ENCODE data around the gene CFAP20DC. TPM values are rescaled to one million over a fixed set of nuclear protein-coding genes. Genes with fewer than 3 reads are reported as not detected.
A peak's percentile ranks its signal among the peaks of the same experiment; 100 is the strongest.
"Not testable (repeated sequence)": the region's sequence is repeated elsewhere in the genome, so short reads cannot be mapped to it uniquely, and the experiment has no call there.

The CFAP20DC gene
- total RNA-seq, 1 donor = 2.2 TPM

DNA sequence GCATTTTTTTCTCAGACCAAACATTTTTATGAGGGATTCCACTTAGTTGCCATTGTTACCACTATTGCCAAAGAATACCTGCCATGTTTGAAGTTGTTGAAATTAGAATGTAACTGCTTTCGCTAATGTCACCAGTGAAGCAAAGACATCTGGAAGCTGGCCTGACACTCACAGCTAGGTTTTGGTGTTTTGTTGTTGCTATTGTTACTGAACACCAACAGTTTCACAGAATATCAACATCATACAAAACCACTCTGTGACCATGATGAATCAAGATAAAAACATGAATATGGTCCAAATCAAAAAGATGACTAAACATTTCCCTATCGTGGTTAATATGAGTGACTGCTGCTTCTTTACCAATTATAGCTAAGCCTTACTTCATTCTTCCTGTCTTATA is 6.9 kb upstream of the CFAP20DC start:
- no peak overlapping the region for H2AFZ ChIP-seq (ENCODE audit: low read length)
- H3K27me3 ChIP-seq (ENCODE audit: insufficient read depth, low read length) = no peaks in the 10 kb centered on the region
- H3K4me3 ChIP-seq (ENCODE audit: insufficient read depth, low read length) = no peak overlapping the region
- peaks cover 3% of the 10 kb centered on the region for H3K4me1 ChIP-seq (ENCODE audit: insufficient read depth, low read length)
- no peaks in the 10 kb centered on the region for H3K79me2 ChIP-seq (ENCODE audit: insufficient read depth, low read length)
- TF ChIP-seq, protein P1, sequence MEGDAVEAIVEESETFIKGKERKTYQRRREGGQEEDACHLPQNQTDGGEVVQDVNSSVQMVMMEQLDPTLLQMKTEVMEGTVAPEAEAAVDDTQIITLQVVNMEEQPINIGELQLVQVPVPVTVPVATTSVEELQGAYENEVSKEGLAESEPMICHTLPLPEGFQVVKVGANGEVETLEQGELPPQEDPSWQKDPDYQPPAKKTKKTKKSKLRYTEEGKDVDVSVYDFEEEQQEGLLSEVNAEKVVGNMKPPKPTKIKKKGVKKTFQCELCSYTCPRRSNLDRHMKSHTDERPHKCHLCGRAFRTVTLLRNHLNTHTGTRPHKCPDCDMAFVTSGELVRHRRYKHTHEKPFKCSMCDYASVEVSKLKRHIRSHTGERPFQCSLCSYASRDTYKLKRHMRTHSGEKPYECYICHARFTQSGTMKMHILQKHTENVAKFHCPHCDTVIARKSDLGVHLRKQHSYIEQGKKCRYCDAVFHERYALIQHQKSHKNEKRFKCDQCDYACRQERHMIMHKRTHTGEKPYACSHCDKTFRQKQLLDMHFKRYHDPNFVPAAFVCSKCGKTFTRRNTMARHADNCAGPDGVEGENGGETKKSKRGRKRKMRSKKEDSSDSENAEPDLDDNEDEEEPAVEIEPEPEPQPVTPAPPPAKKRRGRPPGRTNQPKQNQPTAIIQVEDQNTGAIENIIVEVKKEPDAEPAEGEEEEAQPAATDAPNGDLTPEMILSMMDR (IDR thresholded peaks at IDR 0.05; ENCODE audit: extremely low read depth, low read depth, low read length) = no peak
- peak overlapping the region; percentile 70 for H3K27ac ChIP-seq (ENCODE audit: low read depth, low read length)
- no peaks in the 10 kb centered on the region for H3K36me3 ChIP-seq (ENCODE audit: insufficient read depth, low read length)
- no peaks in the 10 kb centered on the region for H4K20me1 ChIP-seq (ENCODE audit: insufficient read depth, low read length)
- no peaks in the 10 kb centered on the region for H3K9me3 ChIP-seq (ENCODE audit: low read depth, low read length)
- H3K4me2 ChIP-seq (ENCODE audit: insufficient read depth, low read length) = no peak overlapping the region
- DNase-seq (ENCODE audit: insufficient read length, low spot score, missing footprints) = peak; percentile 13

DNA sequence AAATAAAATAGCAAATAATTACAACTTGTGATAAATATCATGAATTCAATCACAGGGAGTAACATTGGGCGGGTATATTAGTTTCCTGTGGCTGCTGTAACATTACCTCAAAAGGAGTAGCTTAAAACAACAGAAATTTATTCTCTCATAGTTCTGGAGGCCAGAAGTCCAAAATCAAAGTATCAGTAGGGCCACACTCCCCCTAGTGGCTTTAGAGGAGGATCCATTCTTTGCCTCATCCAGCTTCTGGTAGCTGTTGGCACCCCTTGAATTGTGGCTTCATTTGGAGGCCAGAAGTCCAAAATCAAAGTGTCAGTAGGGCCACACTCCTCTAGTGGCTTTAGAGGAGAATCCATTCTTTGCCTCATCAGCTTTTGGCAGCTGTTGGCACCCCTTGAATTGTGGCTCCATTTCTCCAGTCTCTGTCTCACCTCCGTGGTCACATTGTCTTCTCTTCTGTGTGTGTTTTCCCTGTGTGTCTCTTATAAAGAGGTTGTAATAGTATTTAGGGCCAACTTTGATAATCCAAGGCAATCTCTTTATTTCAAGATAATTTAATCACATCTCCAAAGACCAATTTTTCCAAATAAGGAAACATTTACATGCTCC is 3.1 kb upstream of the CFAP20DC start:
- Histone ChIP-seq H3K79me2 (ENCODE audit: insufficient read depth, low read length) (no peaks in the 10 kb centered on the region), H2AFZ (ENCODE audit: low read length) (peak overlapping the region; percentile 21), H3K27ac (ENCODE audit: low read depth, low read length) (no peak overlapping the region), H3K27me3 (ENCODE audit: insufficient read depth, low read length) (no peaks in the 10 kb centered on the region), H4K20me1 (ENCODE audit: insufficient read depth, low read length) (no peaks in the 10 kb centered on the region), H3K36me3 (ENCODE audit: insufficient read depth, low read length) (no peaks in the 10 kb centered on the region), H3K4me1 (ENCODE audit: insufficient read depth, low read length) (peaks cover 13% of the 10 kb centered on the region), H3K4me2 (ENCODE audit: insufficient read depth, low read length) (no peak overlapping the region), H3K4me3 (ENCODE audit: insufficient read depth, low read length) (no peak overlapping the region), H3K9me3 (ENCODE audit: low read depth, low read length) (no peaks in the 10 kb centered on the region)
- peak; percentile 71 for DNase-seq (ENCODE audit: insufficient read length, low spot score, missing footprints)
- TF ChIP-seq, protein P1 (IDR thresholded peaks at IDR 0.05; ENCODE audit: extremely low read depth, low read depth, low read length) = peak; percentile 77

DNA sequence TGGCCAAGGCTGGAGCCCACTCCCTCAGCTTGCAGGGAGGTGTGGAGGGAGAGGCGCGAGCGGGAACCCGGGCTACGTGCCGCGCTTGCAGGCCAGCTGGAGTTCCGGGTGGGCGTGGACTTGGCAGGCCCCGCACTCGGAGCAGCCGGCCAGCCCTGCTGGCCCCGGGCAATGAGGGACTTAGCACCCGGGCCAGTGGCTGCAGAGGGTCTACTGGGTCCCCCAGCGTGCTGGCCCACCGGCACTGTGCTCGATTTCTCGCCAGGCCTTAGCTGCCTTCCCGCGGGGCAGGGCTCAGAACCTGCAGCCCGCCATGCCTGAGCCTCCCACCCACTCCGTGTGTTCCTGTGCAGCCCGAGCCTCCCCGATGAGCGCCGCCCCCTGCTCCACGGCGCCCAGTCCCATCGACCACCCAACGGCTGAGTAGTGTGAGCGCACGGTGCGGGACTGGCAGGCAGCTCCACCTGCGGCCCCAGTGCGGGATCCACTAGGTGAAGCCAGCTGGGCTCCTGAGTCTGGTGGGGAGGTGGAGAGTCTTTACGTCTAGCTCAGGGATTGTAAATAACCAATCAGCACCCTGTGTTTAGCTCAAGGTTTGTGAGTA is 1.1 kb upstream of the CFAP20DC start:
- H3K9me3 ChIP-seq (ENCODE audit: low read depth, low read length); H3K36me3 ChIP-seq (ENCODE audit: insufficient read depth, low read length); H4K20me1 ChIP-seq (ENCODE audit: insufficient read depth, low read length); H3K4me3 ChIP-seq (ENCODE audit: insufficient read depth, low read length); H3K79me2 ChIP-seq (ENCODE audit: insufficient read depth, low read length); H3K4me1 ChIP-seq (ENCODE audit: insufficient read depth, low read length); H3K27ac ChIP-seq (ENCODE audit: low read depth, low read length); H3K27me3 ChIP-seq (ENCODE audit: insufficient read depth, low read length); H2AFZ ChIP-seq (ENCODE audit: low read length); DNase-seq (ENCODE audit: insufficient read length, low spot score, missing footprints); H3K4me2 ChIP-seq (ENCODE audit: insufficient read depth, low read length): not testable (repeated sequence)

DNA sequence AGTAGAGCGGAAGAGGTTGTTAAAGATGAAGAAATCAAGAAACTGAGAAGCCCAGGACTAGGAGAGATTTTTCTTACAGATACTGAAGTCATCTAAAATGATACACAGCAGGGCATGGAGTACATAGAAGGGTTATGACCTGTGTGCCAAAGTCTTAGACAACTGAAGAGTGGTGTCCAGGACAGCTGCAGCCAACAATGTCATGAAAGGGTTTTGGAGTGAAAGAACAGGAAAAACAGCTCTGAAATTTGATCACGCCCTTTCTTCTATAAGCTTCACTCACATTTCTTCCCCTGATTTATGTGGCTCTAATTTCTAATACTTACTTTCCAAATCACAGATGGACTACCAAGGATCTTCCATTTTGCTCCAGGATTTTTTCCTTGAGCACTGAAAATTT is 3.0 kb downstream of the CFAP20DC start:
- H3K79me2 ChIP-seq (ENCODE audit: insufficient read depth, low read length) = no peaks in the 10 kb centered on the region
- no peaks in the 10 kb centered on the region for H4K20me1 ChIP-seq (ENCODE audit: insufficient read depth, low read length)
- TF ChIP-seq, protein P1 (IDR thresholded peaks at IDR 0.05; ENCODE audit: extremely low read depth, low read depth, low read length) = no peak
- H3K4me2 ChIP-seq (ENCODE audit: insufficient read depth, low read length) = no peak overlapping the region
- peaks cover 9% of the 10 kb centered on the region for H3K4me1 ChIP-seq (ENCODE audit: insufficient read depth, low read length)
- H3K9me3 ChIP-seq (ENCODE audit: low read depth, low read length) = no peaks in the 10 kb centered on the region
- no peaks in the 10 kb centered on the region for H3K27me3 ChIP-seq (ENCODE audit: insufficient read depth, low read length)
- H3K27ac ChIP-seq (ENCODE audit: low read depth, low read length) = no peak overlapping the region
- H3K36me3 ChIP-seq (ENCODE audit: insufficient read depth, low read length) = no peaks in the 10 kb centered on the region
- DNase-seq (ENCODE audit: insufficient read length, low spot score, missing footprints) = no peak
- H2AFZ ChIP-seq (ENCODE audit: low read length) = no peak overlapping the region
- H3K4me3 ChIP-seq (ENCODE audit: insufficient read depth, low read length) = no peak overlapping the region
